ENCODE measurements around the gene ALDH3A2.

DNA sequence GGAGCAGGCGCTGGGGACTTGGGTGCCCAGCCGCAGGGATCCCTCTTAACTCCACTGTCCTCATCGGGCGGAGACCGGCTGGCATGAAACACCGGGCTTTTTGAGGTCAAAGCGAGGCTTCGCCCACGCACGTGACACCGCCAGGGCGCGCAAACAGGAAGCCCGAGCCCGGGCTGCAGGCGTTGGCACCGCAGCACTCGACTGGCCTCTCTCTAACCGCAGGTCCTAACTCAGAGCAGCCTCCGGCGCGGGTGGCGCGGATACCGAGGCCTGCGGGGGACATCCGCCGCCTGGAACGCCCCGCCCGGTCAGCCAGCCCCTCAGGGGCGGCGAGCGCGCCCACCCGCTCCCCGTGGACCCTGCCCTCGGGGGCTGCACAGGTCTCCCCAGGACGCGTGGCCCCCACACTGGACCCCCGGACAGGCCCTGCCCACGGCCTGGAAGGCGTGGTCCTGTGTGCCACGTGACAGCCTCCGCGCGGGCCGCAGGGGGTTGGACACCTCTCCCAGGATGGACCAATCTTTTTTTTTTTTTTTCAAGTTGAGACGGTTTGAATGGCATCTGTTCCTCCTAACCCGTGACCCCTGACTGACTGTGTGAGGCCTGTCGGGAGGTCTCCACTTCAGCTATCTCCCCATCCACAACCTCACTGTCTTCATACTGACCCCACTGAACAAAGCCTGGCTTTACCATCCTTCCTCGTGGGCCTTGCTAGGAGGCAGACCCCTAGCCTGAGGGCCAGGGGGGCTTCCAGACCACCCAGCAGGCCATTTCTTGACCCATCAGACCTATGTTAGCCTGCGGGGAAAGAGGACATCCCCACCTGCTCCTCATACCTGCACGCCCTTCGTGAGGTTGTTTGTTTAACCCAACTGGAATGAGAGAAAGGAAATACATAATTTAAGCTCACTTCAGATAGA lies 76.2 kb downstream of the ALDH3A2 start:
- TF ChIP-seq, protein P1, sequence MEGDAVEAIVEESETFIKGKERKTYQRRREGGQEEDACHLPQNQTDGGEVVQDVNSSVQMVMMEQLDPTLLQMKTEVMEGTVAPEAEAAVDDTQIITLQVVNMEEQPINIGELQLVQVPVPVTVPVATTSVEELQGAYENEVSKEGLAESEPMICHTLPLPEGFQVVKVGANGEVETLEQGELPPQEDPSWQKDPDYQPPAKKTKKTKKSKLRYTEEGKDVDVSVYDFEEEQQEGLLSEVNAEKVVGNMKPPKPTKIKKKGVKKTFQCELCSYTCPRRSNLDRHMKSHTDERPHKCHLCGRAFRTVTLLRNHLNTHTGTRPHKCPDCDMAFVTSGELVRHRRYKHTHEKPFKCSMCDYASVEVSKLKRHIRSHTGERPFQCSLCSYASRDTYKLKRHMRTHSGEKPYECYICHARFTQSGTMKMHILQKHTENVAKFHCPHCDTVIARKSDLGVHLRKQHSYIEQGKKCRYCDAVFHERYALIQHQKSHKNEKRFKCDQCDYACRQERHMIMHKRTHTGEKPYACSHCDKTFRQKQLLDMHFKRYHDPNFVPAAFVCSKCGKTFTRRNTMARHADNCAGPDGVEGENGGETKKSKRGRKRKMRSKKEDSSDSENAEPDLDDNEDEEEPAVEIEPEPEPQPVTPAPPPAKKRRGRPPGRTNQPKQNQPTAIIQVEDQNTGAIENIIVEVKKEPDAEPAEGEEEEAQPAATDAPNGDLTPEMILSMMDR (IDR thresholded peaks at IDR 0.05) = no peak
- TF ChIP-seq POLR2A (IDR thresholded peaks at IDR 0.05) = no peak

All from testis (tissue), 2 donors.